B cell (primary cell): ENCODE data around the gene ARHGAP22. TPM values are rescaled to one million over a fixed set of nuclear protein-coding genes. Genes with fewer than 3 reads are reported as not detected.

Experiments used
- ATAC-seq: fragments of 200-7000 bp; cut with Tn5 transposase; one replicate; pipeline ENCODE4 v1.10.0; 2021; ENCODE audit warnings: low read depth, mild to moderate bottlenecking, moderate number of reproducible peaks, moderate library complexity
- CTCF ChIA-PET: fragments of 350-600 bp; sonication (Branson Sonifier 250); formaldehyde crosslinking; loops from one replicate; lab custom pipeline; 2021; ENCODE audit warnings: antibody characterized with exemption, inconsistent platforms; lab: Charles Lee
- POLR2A ChIA-PET: fragments of 350-600 bp; sonication (Branson Sonifier 250); formaldehyde crosslinking; loops from one replicate; lab custom pipeline; 2021; ENCODE audit warnings: antibody characterized with exemption; lab: Charles Lee
- DNase-seq: peaks from one replicate; pipeline ENCODE4 v3.0.0; 2013
- H2AFZ ChIP-seq: 2 replicates; pipeline ENCODE4 v1.6.1; 2012; ENCODE audit warnings: mild to moderate bottlenecking, low read depth, low read length; ENCODE audit not compliant: insufficient read depth, poor library complexity, severe bottlenecking
- H3K27ac ChIP-seq, 2 donors: 1 replicate in 1 of 2; 2 replicates in 1 of 2; pipeline ENCODE4 v1.5.1; 2012 to 2013; ENCODE audit warnings: low read length in 2 of 2, mild to moderate bottlenecking in 2 of 2, moderate library complexity in 1 of 2
- H3K27me3 ChIP-seq, 4 experiments: fragments of 200-600 bp in 1 of 4; sonication (generic) in 1 of 4; replicated peaks in 1 of 4; 1 replicate in 2 of 4; 2 replicates in 2 of 4; pipeline versions ENCODE4 v1.6.1 to v1.7.0; 2013 to 2016; ENCODE audit warnings: low read length in 3 of 4, mild to moderate bottlenecking in 2 of 4, mixed read lengths in 1 of 4, moderate library complexity in 1 of 4; ENCODE audit not compliant: insufficient read depth in 4 of 4, control insufficient read depth in 3 of 4; ENCODE audit errors: control extremely low read depth in 1 of 4
- H3K36me3 ChIP-seq, 2 experiments: replicated peaks in 1 of 2; 1 replicate in 1 of 2; 2 replicates in 1 of 2; pipeline versions ENCODE4 v1.6.1 to v1.7.1; 2013; ENCODE audit warnings: low read length in 1 of 2; ENCODE audit not compliant: insufficient read depth in 2 of 2, control insufficient read depth in 1 of 2; ENCODE audit errors: control extremely low read depth in 1 of 2, extremely low read depth in 1 of 2
- H3K4me1 ChIP-seq, 2 donors: fragments of 200-600 bp in 1 of 2; sonication (generic) in 1 of 2; 1 replicate in 1 of 2; 2 replicates in 1 of 2; pipeline versions ENCODE4 v1.5.1 to v1.6.1; 2013 to 2017; ENCODE audit warnings: low read length in 2 of 2; ENCODE audit not compliant: control insufficient read depth in 2 of 2, insufficient read depth in 2 of 2
- H3K4me2 ChIP-seq: replicated peaks from 2 replicates; pipeline ENCODE3; 2012; ENCODE audit warnings: mild to moderate bottlenecking, low read depth, low read length; ENCODE audit not compliant: poor library complexity, severe bottlenecking
- H3K4me3 ChIP-seq, 5 experiments: fragments of 200-600 bp in 1 of 5; sonication (generic) in 1 of 5; 1 replicate in 3 of 5; 2 replicates in 2 of 5; pipeline versions ENCODE4 v1.5.1 to v1.7.0; 2011 to 2016; ENCODE audit warnings: low read length in 4 of 5, mild to moderate bottlenecking in 4 of 5, low read depth in 2 of 5, control low read depth in 1 of 5, moderate library complexity in 1 of 5; ENCODE audit not compliant: insufficient read depth in 1 of 5; ENCODE audit errors: control extremely low read depth in 1 of 5, extremely low read depth in 1 of 5
- H3K79me2 ChIP-seq: fragments of 200-600 bp; sonication (generic); one replicate; pipeline ENCODE4 v1.6.0; 2016; ENCODE audit warnings: low read length; ENCODE audit not compliant: control insufficient read depth, insufficient read depth
- H3K9ac ChIP-seq: fragments of 200-600 bp; sonication (generic); 2 replicates; pipeline ENCODE4 v1.6.1; 2017; ENCODE audit warnings: mild to moderate bottlenecking, low read length, moderate library complexity
- H3K9me3 ChIP-seq, 3 donors: one replicate each; pipeline versions ENCODE4 v1.6.1 to v1.7.1; 2013; ENCODE audit warnings: low read length in 2 of 3; ENCODE audit not compliant: control insufficient read depth in 2 of 3, insufficient read depth in 1 of 3; ENCODE audit errors: control extremely low read depth in 1 of 3
- H4K20me1 ChIP-seq: 2 replicates; pipeline ENCODE4 v1.6.0; 2012; ENCODE audit warnings: mild to moderate bottlenecking, low read length; ENCODE audit not compliant: insufficient read depth, control insufficient read depth, poor library complexity, severe bottlenecking
- H3K27ac Mint-ChIP-seq: one replicate; pipeline ENCODE4 v1.8.0; 2021; ENCODE audit warnings: mixed read lengths
- H3K27me3 Mint-ChIP-seq: one replicate; pipeline ENCODE4 v1.8.0; 2021; ENCODE audit warnings: mixed read lengths
- H3K4me1 Mint-ChIP-seq: one replicate; pipeline ENCODE4 v1.8.0; 2021; ENCODE audit warnings: mixed read lengths
- H3K4me3 Mint-ChIP-seq: one replicate; pipeline ENCODE4 v1.8.0; 2021; ENCODE audit warnings: mixed read lengths
- H3K9me3 Mint-ChIP-seq: one replicate; pipeline ENCODE4 v1.8.0; 2022; ENCODE audit warnings: mixed read lengths; ENCODE audit not compliant: insufficient read depth
- EZH2 ChIP-seq: IDR thresholded peaks from 2 replicates; pipeline ENCODE4 v1.6.1; 2012; ENCODE audit warnings: borderline replicate concordance, low read depth, mild to moderate bottlenecking, moderate library complexity, low read length; ENCODE audit not compliant: insufficient read depth, poor library complexity, severe bottlenecking
- WGBS: methylation state at CpG from one replicate; pipeline ENCODE4 v1.1.5; 2013; ENCODE audit warnings: missing lambda C conversion rate; ENCODE audit not compliant: insufficient coverage; 5-methylcytosine and 5-hydroxymethylcytosine counted together
- intact Hi-C: fragments of 100-400 bp; cut with micrococcal nuclease; formaldehyde crosslinking; loops from one replicate; pipeline ENCODE4 v1.10.0; 2022
- polyA plus RNA-seq: library from polyadenylated mRNA; depleted of rRNA; stranded (reverse); fragments of >200 nt; gene quantifications from 2 replicates; pipeline ENCODE4 v1.2.3, GENCODE V29; 2012
- total RNA-seq, 2 donors: library from RNA; stranded (reverse); fragments of 120-200 nt in 1 of 2; gene quantifications; 1 replicate in 1 of 2; 2 replicates in 1 of 2; pipeline versions ENCODE4 v1.2.3 to v1.2.4, GENCODE V29; 2013 to 2022
- TF ChIP-seq, protein P1 (sequence below): fragments of 200-600 bp; IDR thresholded peaks from one replicate; pipeline ENCODE4 v1.8.0; 2022; ENCODE audit warnings: antibody characterized with exemption, mild to moderate bottlenecking

ARHGAP22 gene
- total and polyA plus RNA-seq, 2 donors (not counting 1 experiment from before 2014, with no cell fraction given), result 1.9 to 2.0 TPM

DNA sequence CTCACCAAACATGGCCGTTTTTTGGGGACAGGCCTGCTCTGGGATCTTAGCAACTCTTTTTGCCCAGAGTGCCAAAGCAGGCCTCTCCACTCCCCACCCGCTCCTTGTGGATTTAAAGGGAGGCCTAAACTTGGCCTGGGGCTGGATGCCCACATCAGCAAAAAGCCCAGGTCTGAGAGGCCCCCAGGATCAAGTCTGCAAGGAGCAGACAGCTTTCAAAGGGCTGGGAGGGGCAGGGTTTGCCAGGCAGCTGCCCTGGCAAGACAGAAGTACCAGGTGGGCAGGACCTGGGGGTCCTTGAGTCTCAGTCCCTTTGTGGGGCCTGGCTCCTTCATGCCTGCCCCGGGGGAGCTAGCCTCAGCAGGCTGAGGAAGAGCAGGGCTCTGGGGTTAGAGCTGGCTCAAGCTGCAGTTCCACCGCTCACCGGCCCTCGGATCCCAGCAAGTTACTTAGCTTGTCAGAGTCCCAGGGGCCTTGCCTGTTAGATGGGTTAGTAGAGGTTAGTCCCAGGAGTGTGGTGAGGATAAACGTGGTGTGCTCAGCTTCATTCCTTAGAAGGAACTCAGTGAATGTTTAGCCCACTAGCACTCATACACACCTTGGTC lies 56.2 kb downstream of the ARHGAP22 start:
- H3K4me1 Mint-ChIP-seq, result peaks cover 13% of the 10 kb centered on the region
- ATAC-seq (no peak), DNase-seq (no peak)
- H3K9me3 Mint-ChIP-seq, result no peaks in the 10 kb centered on the region
- no peaks in the 10 kb centered on the region for H3K79me2 ChIP-seq
- ChIA-PET POLR2A (no interaction called here), CTCF (interaction anchor here (0.6 to 13.7 kb wide), 14 partner anchors 8 to 256 kb away, joined by 3 to 512 read pairs (median 4); partner anchors contain the start of gene ARHGAP22)
- no peak overlapping the region for H3K4me3 Mint-ChIP-seq
- H3K9me3 ChIP-seq, result no peaks in the 10 kb centered on the region
- no peaks in the 10 kb centered on the region for H4K20me1 ChIP-seq
- H3K4me1 ChIP-seq, result peaks cover 10 to 13% of the 10 kb centered on the region in 2 donors
- H3K27ac ChIP-seq, result no peak overlapping the region
- H3K27ac Mint-ChIP-seq, result no peak overlapping the region
- H3K9ac ChIP-seq, result no peak overlapping the region
- intact Hi-C loops, result no loop called here
- whole genome bisulfite sequencing, result 90% methylated on average over 5 of the region's 7 CpGs
- H2AFZ ChIP-seq, result no peak overlapping the region
- no peak overlapping the region for H3K4me3 ChIP-seq
- H3K36me3 ChIP-seq, result no peaks in the 10 kb centered on the region
- peaks cover 0 to 6% (median 0%) of the 10 kb centered on the region in 4 experiments for H3K27me3 ChIP-seq
- TF ChIP-seq EZH2, result no peak
- TF ChIP-seq, protein P1, sequence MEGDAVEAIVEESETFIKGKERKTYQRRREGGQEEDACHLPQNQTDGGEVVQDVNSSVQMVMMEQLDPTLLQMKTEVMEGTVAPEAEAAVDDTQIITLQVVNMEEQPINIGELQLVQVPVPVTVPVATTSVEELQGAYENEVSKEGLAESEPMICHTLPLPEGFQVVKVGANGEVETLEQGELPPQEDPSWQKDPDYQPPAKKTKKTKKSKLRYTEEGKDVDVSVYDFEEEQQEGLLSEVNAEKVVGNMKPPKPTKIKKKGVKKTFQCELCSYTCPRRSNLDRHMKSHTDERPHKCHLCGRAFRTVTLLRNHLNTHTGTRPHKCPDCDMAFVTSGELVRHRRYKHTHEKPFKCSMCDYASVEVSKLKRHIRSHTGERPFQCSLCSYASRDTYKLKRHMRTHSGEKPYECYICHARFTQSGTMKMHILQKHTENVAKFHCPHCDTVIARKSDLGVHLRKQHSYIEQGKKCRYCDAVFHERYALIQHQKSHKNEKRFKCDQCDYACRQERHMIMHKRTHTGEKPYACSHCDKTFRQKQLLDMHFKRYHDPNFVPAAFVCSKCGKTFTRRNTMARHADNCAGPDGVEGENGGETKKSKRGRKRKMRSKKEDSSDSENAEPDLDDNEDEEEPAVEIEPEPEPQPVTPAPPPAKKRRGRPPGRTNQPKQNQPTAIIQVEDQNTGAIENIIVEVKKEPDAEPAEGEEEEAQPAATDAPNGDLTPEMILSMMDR, result no peak
- peaks cover 10% of the 10 kb centered on the region for H3K27me3 Mint-ChIP-seq
- no peak overlapping the region for H3K4me2 ChIP-seq

DNA sequence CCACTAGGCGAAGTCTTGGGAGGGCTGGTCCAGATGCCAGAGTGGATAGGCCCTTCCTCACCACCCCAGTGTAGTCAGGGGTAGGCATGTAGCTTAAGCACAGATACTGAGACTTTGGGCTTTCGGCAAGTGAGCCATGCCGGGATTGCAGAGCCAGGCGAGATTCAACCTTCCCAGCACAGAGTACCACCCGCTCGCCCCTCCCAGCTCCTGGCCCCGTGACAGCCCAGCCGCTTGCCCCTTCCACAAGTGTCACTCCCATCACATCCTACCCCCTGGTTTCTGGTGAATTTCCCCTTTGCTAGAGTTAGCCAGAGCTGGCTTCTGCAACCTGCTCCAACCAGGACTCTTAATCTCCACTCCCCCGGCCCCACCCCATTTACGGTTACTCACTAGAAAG lies 56.9 kb downstream of the ARHGAP22 start:
- H3K36me3 ChIP-seq, result no peaks in the 10 kb centered on the region
- Mint-ChIP-seq H3K4me1 (peaks cover 11% of the 10 kb centered on the region), H3K4me3 (no peak overlapping the region), H3K27me3 (peaks cover 10% of the 10 kb centered on the region), H3K27ac (no peak overlapping the region), H3K9me3 (no peaks in the 10 kb centered on the region)
- peaks cover 10 to 13% of the 10 kb centered on the region in 2 donors for H3K4me1 ChIP-seq
- H3K4me3 ChIP-seq, result no peak overlapping the region
- H3K9me3 ChIP-seq, result no peaks in the 10 kb centered on the region
- H4K20me1 ChIP-seq, result no peaks in the 10 kb centered on the region
- intact Hi-C loops, result no loop called here
- H3K9ac ChIP-seq, result no peak overlapping the region
- ChIA-PET POLR2A (no interaction called here), CTCF (interaction anchor here (0.6 to 13.7 kb wide), 8 partner anchors 9 to 184 kb away, joined by 3 to 512 read pairs (median 4); partner anchors contain the start of gene ARHGAP22)
- TF ChIP-seq, protein P1, result no peak
- TF ChIP-seq EZH2, result no peak
- ATAC-seq, result no peak
- H3K27me3 ChIP-seq, result peaks cover 0 to 6% (median 0%) of the 10 kb centered on the region in 4 experiments
- no peak overlapping the region for H3K4me2 ChIP-seq
- H3K27ac ChIP-seq, result no peak overlapping the region
- 93% methylated on average over 9 of the region's 10 CpGs for WGBS
- no peaks in the 10 kb centered on the region for H3K79me2 ChIP-seq
- no peak for DNase-seq
- no peak overlapping the region for H2AFZ ChIP-seq
